GM12874 (cell line): Measurements from ENCODE around the gene BCL11B.

Experiments
- TF ChIP-seq, protein P1 (sequence below): IDR thresholded peaks from 2 replicates; pipeline ENCODE4 v1.5.1; 2011; ENCODE audit warnings: low read depth, mild to moderate bottlenecking, control low read depth, low read length, moderate library complexity; ENCODE audit not compliant: insufficient read depth

BCL11B gene

DNA sequence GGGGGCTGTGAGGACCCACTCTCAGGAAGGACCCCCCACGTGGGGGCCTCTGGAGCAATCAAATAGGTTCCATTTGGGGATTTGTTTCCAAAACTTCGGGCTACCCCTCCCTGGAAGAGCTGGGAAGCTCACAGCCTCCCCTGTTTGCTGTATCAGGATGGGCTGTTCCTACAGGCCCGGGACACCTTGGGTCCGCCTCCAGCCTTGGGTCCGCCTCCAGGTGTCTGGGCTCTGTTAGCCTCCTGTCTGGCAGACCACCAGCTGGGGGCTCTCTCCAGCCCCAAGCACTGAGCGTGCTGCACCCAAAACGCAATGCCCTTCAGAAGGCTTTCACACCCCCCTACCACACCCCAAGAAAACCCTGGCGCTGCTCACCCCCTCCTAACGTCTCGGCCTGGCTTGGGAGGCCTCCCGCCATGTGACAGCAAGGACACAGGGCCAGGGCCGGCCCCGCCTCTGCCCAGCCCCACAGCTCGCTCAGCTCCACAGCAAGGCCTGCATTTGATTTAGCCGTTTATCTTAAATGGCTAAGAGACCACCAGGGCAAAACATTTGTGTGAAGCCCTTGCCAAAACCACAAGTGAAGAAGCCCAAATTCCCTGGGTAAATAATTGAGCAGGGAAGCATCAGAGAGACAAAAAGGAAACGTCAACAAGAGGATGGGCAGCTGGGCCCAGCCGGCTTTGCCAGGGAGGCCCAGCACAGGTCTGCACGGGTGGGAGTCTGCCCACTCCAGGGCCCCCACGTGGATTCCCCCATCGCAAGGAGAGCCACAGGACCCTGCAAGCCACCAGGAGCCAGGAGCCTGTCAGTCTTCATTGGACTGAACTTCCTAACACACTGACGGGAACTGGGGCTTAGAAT, 39.9 kb downstream of the BCL11B start:
- TF ChIP-seq, protein P1, sequence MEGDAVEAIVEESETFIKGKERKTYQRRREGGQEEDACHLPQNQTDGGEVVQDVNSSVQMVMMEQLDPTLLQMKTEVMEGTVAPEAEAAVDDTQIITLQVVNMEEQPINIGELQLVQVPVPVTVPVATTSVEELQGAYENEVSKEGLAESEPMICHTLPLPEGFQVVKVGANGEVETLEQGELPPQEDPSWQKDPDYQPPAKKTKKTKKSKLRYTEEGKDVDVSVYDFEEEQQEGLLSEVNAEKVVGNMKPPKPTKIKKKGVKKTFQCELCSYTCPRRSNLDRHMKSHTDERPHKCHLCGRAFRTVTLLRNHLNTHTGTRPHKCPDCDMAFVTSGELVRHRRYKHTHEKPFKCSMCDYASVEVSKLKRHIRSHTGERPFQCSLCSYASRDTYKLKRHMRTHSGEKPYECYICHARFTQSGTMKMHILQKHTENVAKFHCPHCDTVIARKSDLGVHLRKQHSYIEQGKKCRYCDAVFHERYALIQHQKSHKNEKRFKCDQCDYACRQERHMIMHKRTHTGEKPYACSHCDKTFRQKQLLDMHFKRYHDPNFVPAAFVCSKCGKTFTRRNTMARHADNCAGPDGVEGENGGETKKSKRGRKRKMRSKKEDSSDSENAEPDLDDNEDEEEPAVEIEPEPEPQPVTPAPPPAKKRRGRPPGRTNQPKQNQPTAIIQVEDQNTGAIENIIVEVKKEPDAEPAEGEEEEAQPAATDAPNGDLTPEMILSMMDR = no peak

DNA sequence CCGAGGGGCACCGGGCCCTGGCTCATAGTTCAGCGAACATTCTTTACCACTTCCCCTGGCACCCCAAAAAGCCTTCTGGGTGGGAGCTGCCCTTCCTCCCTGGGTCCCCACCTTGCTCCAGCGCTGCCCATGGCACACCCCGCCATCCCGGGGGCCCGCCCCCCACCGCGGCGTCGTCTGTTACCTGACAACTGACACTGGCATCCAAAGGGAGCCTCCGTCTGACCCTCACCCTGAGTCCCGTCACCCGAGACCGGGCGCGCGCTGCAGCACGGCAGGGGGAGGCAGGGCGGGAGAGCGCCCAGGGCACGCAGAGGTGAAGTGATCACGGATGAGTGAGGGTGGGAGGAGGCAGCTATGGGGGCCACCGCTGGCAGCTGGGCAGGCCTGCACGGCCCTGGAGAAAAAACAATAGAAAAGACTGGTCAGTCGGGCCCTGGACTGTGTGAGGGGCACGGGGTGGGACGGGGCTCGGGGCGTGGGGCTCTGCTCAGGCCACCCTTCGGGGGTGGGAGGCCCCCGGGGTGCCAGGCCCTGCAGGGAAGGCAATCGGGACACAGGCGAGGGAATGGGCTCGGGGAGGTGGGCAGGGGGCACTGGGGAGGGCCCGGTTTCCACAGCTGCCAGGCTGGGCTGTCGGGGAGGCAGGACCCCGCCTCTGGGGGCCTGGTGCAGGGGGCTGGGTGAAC, 40.7 kb downstream of the BCL11B start:
- TF ChIP-seq, protein P1 = no peak

DNA sequence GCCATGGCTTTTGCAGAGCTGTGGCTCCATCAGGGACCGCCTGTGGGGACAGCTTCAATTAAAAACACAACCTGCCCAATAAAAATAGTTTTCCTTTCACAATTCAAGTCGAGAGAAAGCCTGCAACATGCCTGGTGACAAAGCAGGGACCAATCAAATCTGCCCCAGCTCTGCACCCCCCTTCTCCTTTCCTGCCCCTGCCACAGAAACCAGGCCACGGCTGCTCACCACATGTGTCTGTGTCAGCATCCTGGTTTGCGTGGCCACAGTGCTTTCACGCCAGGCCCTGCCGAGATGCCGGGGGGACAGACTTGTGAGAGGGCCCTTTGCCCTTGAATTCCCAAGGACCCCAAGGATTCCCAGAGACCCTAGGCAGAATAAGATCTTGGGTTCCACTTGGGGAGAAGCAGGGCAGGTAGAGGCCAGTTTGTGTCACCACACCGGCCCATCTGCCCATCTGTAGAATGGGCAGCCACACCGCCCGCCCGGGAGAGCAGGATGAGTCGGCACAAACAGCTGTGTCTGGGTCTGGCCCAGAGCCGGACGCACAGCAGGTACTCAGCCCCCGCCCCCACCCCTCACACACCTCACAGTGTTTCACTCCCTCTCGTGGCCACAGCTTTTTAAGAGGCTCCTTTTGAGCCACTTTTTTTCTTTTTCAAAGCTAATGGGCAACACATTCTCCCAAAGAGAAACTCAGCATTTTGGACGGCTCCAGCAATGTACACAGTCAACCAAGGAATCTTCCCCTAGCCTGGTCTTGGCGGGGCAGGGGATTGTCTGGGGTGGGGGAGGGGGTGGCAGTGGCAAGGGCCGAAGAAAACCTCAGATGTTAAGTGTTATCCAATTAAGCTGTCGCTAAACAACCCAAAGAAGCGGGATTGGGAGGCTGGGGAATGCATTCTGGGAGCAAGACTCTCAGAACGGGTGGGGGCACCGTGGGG, 41.5 kb downstream of the BCL11B start:
- TF ChIP-seq, protein P1 = no peak

DNA sequence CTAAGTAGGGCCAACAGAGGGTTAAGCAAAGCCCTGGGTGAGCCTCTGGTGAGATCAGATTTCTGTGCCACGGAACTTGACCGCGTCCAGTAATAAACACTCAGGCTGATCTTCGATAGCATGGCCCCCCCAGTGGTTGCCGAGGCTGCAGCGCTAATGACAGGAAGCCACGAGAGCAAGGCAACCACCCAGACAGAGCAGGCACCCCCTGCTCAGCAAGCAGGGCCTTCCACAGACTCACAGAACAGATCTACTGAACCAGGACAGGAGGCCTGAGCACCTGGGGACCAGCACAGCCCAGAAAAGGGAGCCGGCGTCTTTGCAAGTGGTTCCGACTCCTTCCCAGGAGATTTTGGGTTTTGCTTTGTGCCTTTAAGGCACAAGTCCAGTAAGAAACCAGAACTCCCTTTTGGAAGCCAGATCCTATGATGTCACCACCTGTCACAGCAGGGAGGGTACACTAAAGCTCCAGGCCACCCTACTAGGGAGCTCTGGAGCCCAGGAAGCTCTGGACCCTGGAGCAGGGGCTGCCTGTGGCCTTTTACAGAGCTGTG, 42.3 kb downstream of the BCL11B start:
- TF ChIP-seq, protein P1 = no peak

DNA sequence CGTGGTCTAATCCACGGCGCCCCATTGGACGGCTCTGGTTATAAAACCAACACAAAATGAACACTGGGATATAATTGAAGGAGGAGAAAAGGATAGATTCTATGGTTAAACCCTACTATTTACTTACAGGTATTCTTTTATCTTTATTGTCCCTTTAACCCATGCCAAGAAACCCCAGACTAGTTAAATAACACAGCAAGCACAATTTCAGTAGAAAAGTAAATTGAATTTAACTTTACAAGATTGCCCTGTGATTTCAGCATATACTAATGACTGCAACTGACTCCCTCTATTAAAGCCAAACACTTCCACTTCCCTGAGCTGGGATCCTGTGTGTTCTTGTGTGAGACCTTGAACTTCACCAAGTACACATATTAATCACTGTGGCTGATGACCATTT, 45.3 kb downstream of the BCL11B start:
- TF ChIP-seq, protein P1 = no peak

DNA sequence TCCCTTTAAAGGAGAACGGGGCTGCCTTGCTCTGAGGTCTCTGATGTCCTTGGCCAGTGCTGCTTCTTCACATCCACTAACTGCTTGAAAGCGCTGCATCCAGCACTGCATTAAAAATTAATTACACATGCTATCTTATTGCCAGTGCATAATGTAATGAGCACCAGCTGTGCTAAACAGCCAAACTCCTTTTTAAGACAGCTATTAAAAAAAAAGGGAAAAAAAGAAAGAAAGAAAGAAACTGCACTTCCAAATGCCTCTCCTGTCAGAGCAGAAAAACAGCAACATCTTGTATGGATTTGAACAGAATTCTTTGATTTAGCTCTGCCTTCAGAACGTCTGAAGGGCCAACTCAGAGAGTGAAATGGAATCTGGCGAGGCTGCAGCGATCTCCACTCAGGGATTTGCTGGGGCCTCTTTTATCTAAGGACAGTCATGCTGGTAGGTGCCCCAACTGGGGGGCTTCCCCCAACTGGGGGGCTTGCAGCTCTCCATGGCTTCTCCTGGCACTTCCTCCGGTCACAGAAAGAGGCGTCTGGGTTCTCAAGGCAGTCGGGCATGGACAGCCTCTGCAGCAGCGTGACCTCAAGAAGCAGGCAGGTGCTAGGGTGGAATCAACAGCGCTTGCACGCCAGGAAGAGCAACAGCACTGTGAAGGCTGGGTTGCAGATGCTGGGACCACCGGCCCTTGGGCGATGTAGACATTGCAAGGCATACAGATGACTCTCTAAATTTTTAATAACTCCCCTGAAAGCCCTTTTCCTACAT, 46.4 kb downstream of the BCL11B start:
- TF ChIP-seq, protein P1 = no peak
